ENCODE data around the gene BRF1.

BRF1 gene

GRCh38 chr14:105325716-105326567 lies 25.1 kb upstream of the BRF1 start:
- H3K9me3 Mint-ChIP-seq = peaks cover 2% of the 10 kb centered on the region
- no peak for DNase-seq
- H3K36me3 Mint-ChIP-seq (ENCODE audit: low read depth) = peaks cover 14% of the 10 kb centered on the region
- no peaks in the 10 kb centered on the region for H3K27me3 Mint-ChIP-seq (ENCODE audit: low read depth, poor library complexity)
- peaks cover 53% of the 10 kb centered on the region for H3K4me1 Mint-ChIP-seq
- TF ChIP-seq, protein P1, sequence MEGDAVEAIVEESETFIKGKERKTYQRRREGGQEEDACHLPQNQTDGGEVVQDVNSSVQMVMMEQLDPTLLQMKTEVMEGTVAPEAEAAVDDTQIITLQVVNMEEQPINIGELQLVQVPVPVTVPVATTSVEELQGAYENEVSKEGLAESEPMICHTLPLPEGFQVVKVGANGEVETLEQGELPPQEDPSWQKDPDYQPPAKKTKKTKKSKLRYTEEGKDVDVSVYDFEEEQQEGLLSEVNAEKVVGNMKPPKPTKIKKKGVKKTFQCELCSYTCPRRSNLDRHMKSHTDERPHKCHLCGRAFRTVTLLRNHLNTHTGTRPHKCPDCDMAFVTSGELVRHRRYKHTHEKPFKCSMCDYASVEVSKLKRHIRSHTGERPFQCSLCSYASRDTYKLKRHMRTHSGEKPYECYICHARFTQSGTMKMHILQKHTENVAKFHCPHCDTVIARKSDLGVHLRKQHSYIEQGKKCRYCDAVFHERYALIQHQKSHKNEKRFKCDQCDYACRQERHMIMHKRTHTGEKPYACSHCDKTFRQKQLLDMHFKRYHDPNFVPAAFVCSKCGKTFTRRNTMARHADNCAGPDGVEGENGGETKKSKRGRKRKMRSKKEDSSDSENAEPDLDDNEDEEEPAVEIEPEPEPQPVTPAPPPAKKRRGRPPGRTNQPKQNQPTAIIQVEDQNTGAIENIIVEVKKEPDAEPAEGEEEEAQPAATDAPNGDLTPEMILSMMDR (IDR thresholded peaks at IDR 0.05) = no peak
- H3K27ac Mint-ChIP-seq = no peak overlapping the region
- H3K4me3 Mint-ChIP-seq = no peak overlapping the region

GRCh38 chr14:105325303-105325702 lies 24.5 kb upstream of the BRF1 start:
- H3K36me3 Mint-ChIP-seq (ENCODE audit: low read depth) = peaks cover 20% of the 10 kb centered on the region
- TF ChIP-seq, protein P1 (IDR thresholded peaks at IDR 0.05) = no peak
- peaks cover 53% of the 10 kb centered on the region for H3K4me1 Mint-ChIP-seq
- no peaks in the 10 kb centered on the region for H3K27me3 Mint-ChIP-seq (ENCODE audit: low read depth, poor library complexity)
- no peak overlapping the region for H3K4me3 Mint-ChIP-seq
- peaks cover 8% of the 10 kb centered on the region for H3K9me3 Mint-ChIP-seq
- H3K27ac Mint-ChIP-seq = no peak overlapping the region
- DNase-seq = no peak

DNA sequence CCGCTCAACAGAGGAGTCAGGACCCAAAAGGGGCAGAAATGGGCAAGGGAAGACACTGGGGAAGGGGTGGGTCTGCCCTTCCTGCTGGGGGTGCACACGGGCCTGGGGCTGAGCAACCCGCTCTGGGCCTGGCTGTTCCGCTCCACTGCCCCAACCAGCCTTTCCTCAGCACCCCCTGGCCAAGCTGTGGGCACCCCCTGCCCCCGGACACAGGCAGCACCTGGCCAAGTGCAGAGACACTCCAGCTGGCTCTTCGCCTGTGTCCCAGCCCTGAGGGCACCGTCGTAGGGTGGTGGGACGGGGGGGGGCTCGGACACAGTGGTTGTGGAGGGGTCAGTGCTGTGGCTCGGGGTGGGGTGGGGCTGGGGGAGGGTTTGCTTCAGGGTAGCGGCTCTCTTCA lies 24.1 kb upstream of the BRF1 start:
- no peak for DNase-seq
- TF ChIP-seq, protein P1 (IDR thresholded peaks at IDR 0.05) = no peak
- H3K27me3 Mint-ChIP-seq (ENCODE audit: low read depth, poor library complexity) = no peaks in the 10 kb centered on the region
- H3K4me3 Mint-ChIP-seq = no peak overlapping the region
- peaks cover 8% of the 10 kb centered on the region for H3K9me3 Mint-ChIP-seq
- H3K4me1 Mint-ChIP-seq = peaks cover 53% of the 10 kb centered on the region
- H3K27ac Mint-ChIP-seq = no peak overlapping the region
- H3K36me3 Mint-ChIP-seq (ENCODE audit: low read depth) = peaks cover 20% of the 10 kb centered on the region

- DNase-seq = no peak
- TF ChIP-seq, protein P1 (IDR thresholded peaks at IDR 0.05) = no peak
- Mint-ChIP-seq H3K4me1 (peaks cover 52% of the 10 kb centered on the region), H3K4me3 (no peak overlapping the region), H3K9me3 (peaks cover 8% of the 10 kb centered on the region), H3K36me3 (ENCODE audit: low read depth) (peaks cover 26% of the 10 kb centered on the region), H3K27me3 (ENCODE audit: low read depth, poor library complexity) (no peaks in the 10 kb centered on the region), H3K27ac (no peak overlapping the region)
Measured at GRCh38 chr14:105324080-105324778, 23.4 kb upstream of the BRF1 start.

- peaks cover 8% of the 10 kb centered on the region for H3K9me3 Mint-ChIP-seq
- H3K4me3 Mint-ChIP-seq = no peak overlapping the region
- H3K27ac Mint-ChIP-seq = no peak overlapping the region
- TF ChIP-seq, protein P1 (IDR thresholded peaks at IDR 0.05) = no peak
- DNase-seq = no peak
- H3K4me1 Mint-ChIP-seq = peaks cover 47% of the 10 kb centered on the region
- peaks cover 29% of the 10 kb centered on the region for H3K36me3 Mint-ChIP-seq (ENCODE audit: low read depth)
- no peaks in the 10 kb centered on the region for H3K27me3 Mint-ChIP-seq (ENCODE audit: low read depth, poor library complexity)
Measured at GRCh38 chr14:105323663-105324062, 22.9 kb upstream of the BRF1 start.

Data from nephron progenitor cell (in vitro differentiated cells).